ENCODE results near the gene NRL.

NRL gene

GRCh38 chr14:24060443-24060842 lies 54.3 kb downstream of the NRL start:
- TF ChIP-seq GATA3 (IDR thresholded peaks at IDR 0.05; ENCODE audit: low read depth, low read length) (no peak), GATA2 (IDR thresholded peaks at IDR 0.05; ENCODE audit: low read depth, low read length) (no peak)

DNA sequence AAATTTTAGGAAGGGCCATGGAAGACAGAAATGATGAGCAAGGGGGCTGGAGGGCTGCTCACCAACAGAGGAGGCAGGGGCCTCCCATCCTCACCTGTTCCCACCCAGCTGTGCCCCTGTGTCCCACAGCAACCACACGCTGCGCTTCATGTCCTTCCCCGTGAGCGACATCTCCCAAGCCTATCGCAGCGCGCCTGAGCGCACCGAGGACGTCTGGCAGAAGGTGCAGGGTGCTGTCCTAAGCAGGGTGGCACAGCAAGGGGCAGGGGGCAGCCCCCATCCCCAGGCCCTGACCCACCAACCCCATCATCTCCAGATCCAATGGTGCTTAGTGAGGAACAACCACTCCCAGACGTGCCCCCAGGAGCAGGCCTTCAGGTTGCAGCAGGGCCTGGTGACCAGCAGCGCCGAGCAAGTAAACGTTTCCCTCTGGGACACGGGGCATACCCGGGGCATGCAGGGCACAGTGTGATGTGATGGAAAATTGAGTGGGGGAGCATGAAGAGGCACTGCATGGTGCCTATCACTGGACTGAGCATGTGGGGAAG lies 54.8 kb downstream of the NRL start:
- TF ChIP-seq GATA2 (IDR thresholded peaks at IDR 0.05; ENCODE audit: low read depth, low read length) = no peak
- no peak for TF ChIP-seq GATA3 (IDR thresholded peaks at IDR 0.05; ENCODE audit: low read depth, low read length)

DNA sequence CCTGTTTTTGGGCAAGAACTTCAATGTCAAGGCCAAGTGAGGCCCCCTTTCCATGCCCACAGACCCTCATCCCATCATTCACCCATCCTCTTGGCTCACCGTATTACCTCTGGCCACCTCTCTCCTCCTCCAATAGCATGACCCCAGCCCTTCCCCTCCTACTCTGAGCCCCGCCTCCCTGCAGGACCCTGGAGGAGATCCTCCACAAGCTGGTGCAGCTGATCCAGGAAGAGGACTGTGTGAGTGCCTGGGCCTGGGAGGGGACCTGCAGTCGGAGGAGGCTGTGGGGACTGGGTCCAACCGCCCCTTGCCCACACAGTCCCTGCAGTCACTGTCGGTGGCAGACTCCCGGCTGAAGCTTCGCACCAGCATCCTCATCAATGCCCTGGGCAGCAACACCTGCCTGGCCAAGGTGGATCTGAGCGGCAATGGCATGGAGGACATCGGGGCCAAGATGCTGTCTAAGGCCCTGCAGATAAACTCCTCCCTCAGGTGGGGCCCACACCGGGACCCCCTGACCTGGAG lies 55.7 kb downstream of the NRL start:
- TF ChIP-seq GATA3 (IDR thresholded peaks at IDR 0.05; ENCODE audit: low read depth, low read length) (no peak), GATA2 (IDR thresholded peaks at IDR 0.05; ENCODE audit: low read depth, low read length) (no peak)

GRCh38 chr14:24058260-24058950 lies 56.3 kb downstream of the NRL start:
- TF ChIP-seq GATA3 (IDR thresholded peaks at IDR 0.05; ENCODE audit: low read depth, low read length) (no peak), GATA2 (IDR thresholded peaks at IDR 0.05; ENCODE audit: low read depth, low read length) (no peak)

GRCh38 chr14:24057867-24058259 lies 56.9 kb downstream of the NRL start:
- TF ChIP-seq GATA2 (IDR thresholded peaks at IDR 0.05; ENCODE audit: low read depth, low read length) = no peak
- no peak for TF ChIP-seq GATA3 (IDR thresholded peaks at IDR 0.05; ENCODE audit: low read depth, low read length)

GRCh38 chr14:24057271-24057670 lies 57.5 kb downstream of the NRL start:
- TF ChIP-seq GATA2 (IDR thresholded peaks at IDR 0.05; ENCODE audit: low read depth, low read length) (no peak), GATA3 (IDR thresholded peaks at IDR 0.05; ENCODE audit: low read depth, low read length) (no peak)

- no peak for TF ChIP-seq GATA2 (IDR thresholded peaks at IDR 0.05; ENCODE audit: low read depth, low read length)
- TF ChIP-seq GATA3 (IDR thresholded peaks at IDR 0.05; ENCODE audit: low read depth, low read length) = no peak
Observed at GRCh38 chr14:24056800-24057184, 58.0 kb downstream of the NRL start.

DNA sequence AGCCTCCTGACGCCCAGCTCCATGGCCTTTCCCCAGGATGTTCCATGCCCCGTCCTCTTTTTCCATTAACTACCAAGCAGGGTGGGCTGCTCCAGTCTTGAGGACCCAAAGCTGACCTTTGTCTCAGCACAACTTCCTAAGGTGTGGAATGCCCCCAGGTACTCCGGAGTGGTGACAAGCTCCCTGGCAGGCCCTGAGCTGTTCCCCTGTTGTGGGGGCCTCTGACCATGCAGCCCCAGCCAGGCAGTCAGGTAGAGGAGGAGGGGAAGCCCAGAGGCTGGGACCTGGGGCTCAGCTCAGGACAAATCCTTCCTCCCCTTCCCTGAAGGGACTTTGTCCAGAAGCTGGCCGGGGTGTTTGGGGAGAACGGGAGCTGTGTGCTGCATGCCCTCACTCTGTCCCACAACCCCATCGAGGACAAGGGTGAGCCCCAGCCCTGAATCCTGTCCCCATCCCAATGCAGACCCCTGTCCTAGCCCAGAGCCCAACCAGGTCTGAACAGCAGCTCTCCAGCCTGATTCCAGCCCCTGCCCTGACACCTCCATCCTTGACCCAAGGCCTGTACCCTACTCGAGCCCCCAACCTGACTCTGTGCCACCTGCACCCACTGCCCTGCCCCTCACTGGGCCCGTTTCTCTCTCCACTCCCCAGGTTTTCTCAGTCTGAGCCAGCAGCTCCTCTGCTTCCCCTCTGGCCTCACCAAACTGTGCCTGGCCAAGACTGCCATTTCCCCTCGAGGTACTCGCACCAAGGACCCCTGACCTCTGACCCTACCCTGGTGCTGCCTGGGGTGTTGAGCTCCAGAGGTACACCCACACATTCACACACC lies 58.6 kb downstream of the NRL start:
- TF ChIP-seq GATA3 (IDR thresholded peaks at IDR 0.05; ENCODE audit: low read depth, low read length) = no peak

- TF ChIP-seq GATA2 (IDR thresholded peaks at IDR 0.05; ENCODE audit: low read depth, low read length) = no peak
- no peak for TF ChIP-seq GATA3 (IDR thresholded peaks at IDR 0.05; ENCODE audit: low read depth, low read length)
Observed at GRCh38 chr14:24054646-24055045, 60.1 kb downstream of the NRL start.

DNA sequence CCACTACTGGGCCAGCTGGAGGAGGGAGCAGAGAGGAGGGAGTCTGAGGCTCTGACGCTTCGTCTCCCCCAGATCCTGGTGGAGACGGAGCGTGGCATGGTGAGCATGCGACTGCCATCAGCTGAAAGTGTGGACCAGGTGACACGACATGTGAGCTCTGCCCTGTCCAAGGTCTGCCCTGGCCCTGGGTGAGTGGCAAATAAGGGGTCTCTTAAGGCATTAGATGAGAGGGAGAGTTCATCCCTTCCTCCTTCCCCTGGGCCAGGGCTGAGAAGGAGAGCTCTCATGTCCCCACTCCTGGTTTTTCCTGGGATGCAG lies 60.5 kb downstream of the NRL start:
- TF ChIP-seq GATA2 (IDR thresholded peaks at IDR 0.05; ENCODE audit: low read depth, low read length) = no peak
- no peak for TF ChIP-seq GATA3 (IDR thresholded peaks at IDR 0.05; ENCODE audit: low read depth, low read length)

DNA sequence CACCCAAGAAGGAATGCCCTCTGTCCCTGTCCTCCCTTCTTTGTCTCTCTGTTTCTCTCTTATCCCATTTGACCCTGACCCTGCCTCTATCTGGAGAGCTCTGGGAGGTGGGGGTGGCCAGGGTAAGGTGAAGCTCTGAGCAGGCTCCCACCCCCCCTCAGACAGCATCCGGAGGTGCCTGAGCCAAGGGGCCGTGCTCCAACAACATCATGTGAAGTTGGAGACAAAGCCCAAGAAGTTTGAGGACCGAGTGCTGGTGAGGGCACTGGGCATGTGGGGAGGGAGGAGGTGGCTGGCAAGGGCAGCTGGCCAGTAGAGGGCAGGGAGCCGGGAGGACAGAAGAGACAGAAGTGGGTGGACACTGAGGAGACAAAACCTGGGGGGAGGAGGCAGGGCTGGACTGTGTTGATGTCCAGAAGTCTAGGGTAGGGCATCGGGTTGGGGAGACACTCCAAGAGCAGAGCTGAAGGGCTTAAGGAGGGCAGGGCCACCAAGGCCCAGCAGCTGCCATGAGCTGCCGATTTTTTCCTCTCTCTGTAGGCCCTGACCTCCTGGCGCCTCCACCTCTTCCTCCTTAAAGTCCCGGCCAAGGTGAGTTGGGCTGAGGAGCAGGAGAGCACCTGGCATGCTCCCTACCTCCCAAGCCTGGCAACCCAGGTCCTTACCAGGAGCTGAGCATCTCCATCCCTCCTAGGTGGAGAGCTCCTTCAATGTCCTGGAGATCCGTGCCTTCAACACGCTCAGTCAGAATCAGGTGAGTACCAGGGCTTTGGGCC lies 61.0 kb downstream of the NRL start:
- no peak for TF ChIP-seq GATA3 (IDR thresholded peaks at IDR 0.05; ENCODE audit: low read depth, low read length)

DNA sequence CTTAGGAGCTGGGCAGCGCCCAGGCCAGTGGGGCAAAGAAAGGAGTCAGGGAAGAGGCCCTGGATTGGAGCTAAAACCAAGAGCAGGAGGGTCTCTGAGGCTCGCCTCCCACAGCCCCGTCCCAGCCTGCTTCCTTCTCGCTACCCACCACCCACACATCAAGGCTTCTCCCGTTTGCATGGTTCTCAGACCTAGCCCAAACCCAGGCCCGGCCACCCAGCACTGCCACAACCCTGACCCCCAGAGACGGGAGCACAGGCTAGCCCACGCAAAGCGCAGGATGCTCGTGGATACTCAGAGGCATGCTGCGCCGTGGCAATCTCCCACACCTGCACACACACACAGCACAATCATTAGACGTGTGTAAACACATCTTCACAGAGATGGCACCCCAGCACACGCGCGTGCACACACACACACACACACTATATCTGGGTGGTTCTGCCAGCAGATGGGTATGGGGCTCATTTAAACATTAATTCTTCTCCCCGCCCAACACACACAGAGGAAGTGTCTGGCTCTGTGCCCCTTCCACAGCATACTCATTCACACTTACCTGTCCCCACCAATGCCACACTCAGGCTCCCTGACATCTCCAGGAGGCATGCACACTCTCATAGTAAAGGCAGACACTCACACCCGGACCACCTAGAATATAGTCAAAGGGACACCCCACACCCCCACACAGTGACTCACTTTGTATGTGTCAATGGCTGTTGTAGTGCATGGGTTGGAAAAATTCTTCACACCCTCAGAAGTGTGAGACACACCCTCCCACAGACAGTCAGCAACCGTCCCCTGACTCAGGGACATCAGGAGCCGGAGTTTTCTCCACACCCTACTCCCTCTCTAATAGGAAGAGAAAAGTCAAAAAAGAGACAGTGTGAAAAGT lies 61.8 kb downstream of the NRL start:
- TF ChIP-seq GATA3 (IDR thresholded peaks at IDR 0.05; ENCODE audit: low read depth, low read length) (no peak), GATA2 (IDR thresholded peaks at IDR 0.05; ENCODE audit: low read depth, low read length) (no peak)

Data from SH-SY5Y (cell line).